Neutrophil (primary cell): Measurements from ENCODE around the gene COX6B2.

ENCODE experiments used
- H3K27ac ChIP-seq: fragments of 200-600 bp; sonication (generic); 2 replicates; pipeline ENCODE4 v1.5.1; 2016; ENCODE audit warnings: mild to moderate bottlenecking, moderate library complexity
- H3K27me3 ChIP-seq: fragments of 200-600 bp; sonication (generic); 2 replicates; pipeline ENCODE4 v1.6.0; 2016; ENCODE audit warnings: mild to moderate bottlenecking
- H3K36me3 ChIP-seq: fragments of 200-600 bp; sonication (generic); 2 replicates; pipeline ENCODE4 v1.5.1; 2017
- H3K4me1 ChIP-seq, 2 experiments: fragments of 200-600 bp in 1 of 2; sonication (generic) in 1 of 2; 1 replicate in 1 of 2; 2 replicates in 1 of 2; pipeline versions ENCODE4 v1.5.1 to v1.6.1; 2013 to 2016; ENCODE audit warnings: low read depth in 1 of 2, low read length in 1 of 2, mild to moderate bottlenecking in 1 of 2, moderate library complexity in 1 of 2; ENCODE audit not compliant: control insufficient read depth in 1 of 2, insufficient read depth in 1 of 2
- H3K4me3 ChIP-seq, 2 experiments: fragments of 200-600 bp in 1 of 2; sonication (generic) in 1 of 2; 1 replicate in 1 of 2; 2 replicates in 1 of 2; pipeline ENCODE4 v1.5.1; 2013 to 2016; ENCODE audit warnings: low read depth in 1 of 2, low read length in 1 of 2, mild to moderate bottlenecking in 1 of 2, moderate library complexity in 1 of 2
- H3K9me3 ChIP-seq: fragments of 200-600 bp; sonication (generic); 2 replicates; pipeline ENCODE4 v1.5.1; 2016
- TF ChIP-seq, protein P1 (sequence below): fragments of 200-600 bp; sonication (generic); IDR thresholded peaks from 2 replicates; pipeline ENCODE4 v1.5.1; 2016; ENCODE audit warnings: antibody characterized with exemption

COX6B2 gene

GRCh38 chr19:55310498-55310897 is 44.0 kb downstream of the COX6B2 start:
- H3K27ac ChIP-seq, result no peak overlapping the region
- TF ChIP-seq, protein P1, sequence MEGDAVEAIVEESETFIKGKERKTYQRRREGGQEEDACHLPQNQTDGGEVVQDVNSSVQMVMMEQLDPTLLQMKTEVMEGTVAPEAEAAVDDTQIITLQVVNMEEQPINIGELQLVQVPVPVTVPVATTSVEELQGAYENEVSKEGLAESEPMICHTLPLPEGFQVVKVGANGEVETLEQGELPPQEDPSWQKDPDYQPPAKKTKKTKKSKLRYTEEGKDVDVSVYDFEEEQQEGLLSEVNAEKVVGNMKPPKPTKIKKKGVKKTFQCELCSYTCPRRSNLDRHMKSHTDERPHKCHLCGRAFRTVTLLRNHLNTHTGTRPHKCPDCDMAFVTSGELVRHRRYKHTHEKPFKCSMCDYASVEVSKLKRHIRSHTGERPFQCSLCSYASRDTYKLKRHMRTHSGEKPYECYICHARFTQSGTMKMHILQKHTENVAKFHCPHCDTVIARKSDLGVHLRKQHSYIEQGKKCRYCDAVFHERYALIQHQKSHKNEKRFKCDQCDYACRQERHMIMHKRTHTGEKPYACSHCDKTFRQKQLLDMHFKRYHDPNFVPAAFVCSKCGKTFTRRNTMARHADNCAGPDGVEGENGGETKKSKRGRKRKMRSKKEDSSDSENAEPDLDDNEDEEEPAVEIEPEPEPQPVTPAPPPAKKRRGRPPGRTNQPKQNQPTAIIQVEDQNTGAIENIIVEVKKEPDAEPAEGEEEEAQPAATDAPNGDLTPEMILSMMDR, result no peak
- H3K36me3 ChIP-seq, result no peaks in the 10 kb centered on the region
- H3K4me1 ChIP-seq, result no peaks in the 10 kb centered on the region
- H3K27me3 ChIP-seq, result no peaks in the 10 kb centered on the region
- no peaks in the 10 kb centered on the region for H3K9me3 ChIP-seq
- H3K4me3 ChIP-seq, result no peak overlapping the region

GRCh38 chr19:55309448-55309847 is 45.1 kb downstream of the COX6B2 start:
- no peaks in the 10 kb centered on the region for H3K36me3 ChIP-seq
- no peaks in the 10 kb centered on the region for H3K4me1 ChIP-seq
- no peaks in the 10 kb centered on the region for H3K27me3 ChIP-seq
- H3K9me3 ChIP-seq, result no peaks in the 10 kb centered on the region
- H3K27ac ChIP-seq, result no peak overlapping the region
- TF ChIP-seq, protein P1, result no peak
- H3K4me3 ChIP-seq, result no peak overlapping the region

GRCh38 chr19:55308281-55308680 is 46.2 kb downstream of the COX6B2 start:
- Histone ChIP-seq H3K4me3 (no peak overlapping the region), H3K4me1 (no peaks in the 10 kb centered on the region), H3K27me3 (no peaks in the 10 kb centered on the region), H3K27ac (no peak overlapping the region), H3K9me3 (no peaks in the 10 kb centered on the region), H3K36me3 (no peaks in the 10 kb centered on the region)
- TF ChIP-seq, protein P1, result no peak

GRCh38 chr19:55306712-55307111 is 47.8 kb downstream of the COX6B2 start:
- TF ChIP-seq, protein P1, result no peak
- Histone ChIP-seq H3K4me1 (peaks cover 4% of the 10 kb centered on the region in 2 experiments), H3K4me3 (no peak overlapping the region), H3K27me3 (no peaks in the 10 kb centered on the region), H3K27ac (no peak overlapping the region), H3K36me3 (no peaks in the 10 kb centered on the region), H3K9me3 (no peaks in the 10 kb centered on the region)

DNA sequence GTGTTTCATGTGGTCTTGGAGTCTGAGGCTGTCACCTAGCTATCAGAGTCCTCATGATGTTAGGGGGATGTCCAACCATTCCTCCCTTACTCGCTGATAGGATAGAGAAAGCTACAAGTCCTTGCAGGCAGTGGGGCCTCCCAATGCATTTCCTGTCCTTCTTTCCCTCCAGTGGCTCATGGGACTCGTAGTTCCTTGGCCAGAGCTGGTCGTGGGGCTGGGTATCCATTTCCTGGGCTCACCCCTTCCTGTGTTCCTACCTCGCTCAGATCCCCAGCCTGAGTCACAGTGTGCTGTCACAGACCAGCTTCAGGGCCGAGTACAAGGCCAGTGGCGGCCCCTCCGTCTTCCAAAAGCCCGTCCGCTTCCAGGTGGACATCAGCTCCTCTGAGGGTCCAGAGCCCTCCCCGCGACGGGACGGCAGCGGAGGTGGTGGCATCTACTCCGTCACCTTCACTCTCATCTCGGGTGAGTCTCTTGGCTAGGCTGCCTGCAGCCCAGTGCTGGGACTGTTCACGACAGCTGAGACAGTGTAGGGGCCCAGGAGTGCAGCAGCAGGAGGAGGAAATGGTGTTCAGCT is 48.4 kb downstream of the COX6B2 start:
- H3K4me3 ChIP-seq, result no peak overlapping the region
- no peaks in the 10 kb centered on the region for H3K9me3 ChIP-seq
- H3K36me3 ChIP-seq, result no peaks in the 10 kb centered on the region
- no peaks in the 10 kb centered on the region for H3K27me3 ChIP-seq
- H3K27ac ChIP-seq, result no peak overlapping the region
- peaks cover 8 to 9% of the 10 kb centered on the region in 2 experiments for H3K4me1 ChIP-seq
- TF ChIP-seq, protein P1, result no peak
